Suppressor macrophage (primary cell): ENCODE data around the gene ZNF10.

ENCODE experiments used
- DNase-seq, 4 experiments: peaks; one replicate each; pipeline ENCODE4 v3.0.0-alpha.2; 2020 to 2022
- total RNA-seq, 17 experiments: gene quantifications; one replicate each; lab custom pipeline; 2026; ENCODE audit warnings: mixed read lengths in 6 of 17, inconsistent platforms in 3 of 17; lab: John Stamatoyannopoulos, UW

The ZNF10 gene
- total RNA-seq = 0.25 to 3.5 (median 1.5) reads per million in 17 experiments

GRCh38 chr12:133130038-133130807 is at the start of gene ZNF10, which contains the start of gene ZNF891:
ZNF10 (plus strand) TSS chr12:133130627; CDS start chr12:133144493, 13,866 bp downstream.
ZNF891 (minus strand) TSS chr12:133130274; CDS start chr12:133121918, 8,356 bp downstream.
- DNase-seq = peak; percentile 96 to 99 (median 97)

- DNase-seq = peak in 1 of 4 experiments; percentile 7
Observed at GRCh38 chr12:133081159-133081780, 49.2 kb upstream of the ZNF10 start.

- DNase-seq = no peak
Observed at GRCh38 chr12:133083345-133083744, 47.1 kb upstream of the ZNF10 start.

GRCh38 chr12:133105620-133106019 is 24.8 kb upstream of the ZNF10 start:
- no peak for DNase-seq

- DNase-seq = peak in 1 of 4 experiments; percentile 6
Observed at GRCh38 chr12:133106253-133106652, 24.2 kb upstream of the ZNF10 start.

GRCh38 chr12:133107121-133107520 is 23.3 kb upstream of the ZNF10 start:
- no peak for DNase-seq

- no peak for DNase-seq
Observed at GRCh38 chr12:133108150-133108549, 22.3 kb upstream of the ZNF10 start.

- peak in 1 of 4 experiments; percentile 3 for DNase-seq
Observed at GRCh38 chr12:133120385-133121191, 9.8 kb upstream of the ZNF10 start.

GRCh38 chr12:133124674-133125073 is 5.8 kb upstream of the ZNF10 start:
- no peak for DNase-seq

- DNase-seq = no peak
Observed at GRCh38 chr12:133129368-133130037, 924 bp upstream of the ZNF10 start.

GRCh38 chr12:133130808-133131128 is 341 bp downstream of the ZNF10 start:
- DNase-seq = peak in 1 of 4 experiments; percentile 35

- DNase-seq = no peak
Observed at GRCh38 chr12:133135747-133136146, 5.3 kb downstream of the ZNF10 start.

GRCh38 chr12:133145981-133146380 is 15.6 kb downstream of the ZNF10 start:
- DNase-seq = no peak

- DNase-seq = no peak
Observed at GRCh38 chr12:133156125-133156690, 25.8 kb downstream of the ZNF10 start.

GRCh38 chr12:133165776-133166175 is 35.3 kb downstream of the ZNF10 start:
- no peak for DNase-seq

- DNase-seq = no peak
Observed at GRCh38 chr12:133172491-133172890, 42.1 kb downstream of the ZNF10 start.

- DNase-seq = no peak
Observed at GRCh38 chr12:133174901-133175300, 44.5 kb downstream of the ZNF10 start.

- DNase-seq = no peak
Observed at GRCh38 chr12:133180669-133181068, 50.2 kb downstream of the ZNF10 start.

- DNase-seq = peak; percentile 97 to 98 (median 98)
Observed at GRCh38 chr12:133181238-133181959, 51.0 kb downstream of the ZNF10 start, which contains the start of gene ZNF268. ZNF268 (plus strand) TSS chr12:133181495; CDS start chr12:133181998, 503 bp downstream.

- no peak for DNase-seq
Observed at GRCh38 chr12:133190176-133190575, 59.7 kb downstream of the ZNF10 start.

GRCh38 chr12:133192847-133193246 is 62.4 kb downstream of the ZNF10 start:
- DNase-seq = no peak
